Measurements from ENCODE around the gene PDLIM7.

The PDLIM7 gene

DNA sequence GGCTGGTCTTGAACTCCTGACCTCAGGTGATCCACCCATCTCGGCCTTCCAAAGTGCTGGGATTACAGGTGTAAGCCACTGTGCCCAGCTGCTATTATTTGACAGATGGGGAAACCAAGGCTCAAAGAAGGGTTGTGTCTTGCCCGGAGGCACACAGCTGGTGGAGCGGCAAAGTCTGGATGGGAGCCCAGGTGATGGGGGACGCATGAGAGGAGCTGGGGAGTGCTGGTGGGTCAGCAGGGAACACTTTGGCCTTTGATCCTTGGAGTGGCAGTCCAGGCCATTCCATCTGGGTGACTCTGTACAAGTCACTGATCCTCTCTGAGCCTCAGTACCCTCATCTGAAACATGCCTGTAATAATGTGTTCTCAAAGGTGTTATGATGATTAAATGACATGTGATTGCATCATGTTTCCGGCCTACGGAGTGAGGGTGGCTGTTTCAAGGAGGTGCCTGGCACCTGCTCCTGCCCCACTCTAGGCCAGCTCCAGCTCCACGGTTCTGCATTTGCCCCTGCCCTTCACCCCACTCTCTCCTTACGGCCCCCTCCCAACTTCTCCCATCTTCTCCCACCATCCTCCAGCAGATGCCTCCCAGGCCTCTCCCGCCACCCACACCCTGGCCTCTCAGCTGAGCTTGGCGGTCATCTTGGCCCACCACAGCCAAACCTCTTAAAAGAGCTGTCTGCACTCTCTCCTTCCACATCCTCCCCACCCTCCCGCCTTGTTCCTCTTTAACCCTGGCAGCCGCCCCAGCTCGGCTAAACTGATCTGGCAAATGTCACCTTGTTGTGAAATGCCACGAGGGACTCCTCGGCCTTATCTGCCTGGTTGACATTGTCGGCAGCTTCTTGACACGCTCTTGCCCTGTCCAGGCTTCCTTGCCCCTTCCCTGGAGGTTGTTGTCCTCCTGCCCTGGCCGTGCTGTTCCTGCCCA is 18.4 kb downstream of the PDLIM7 start:
- Histone ChIP-seq H3K4me1 (ENCODE audit: low read depth, poor library complexity, severe bottlenecking) (no peaks in the 10 kb centered on the region), H3K79me2 (ENCODE audit: insufficient read depth, low read depth) (no peaks in the 10 kb centered on the region), H3K27me3 (ENCODE audit: insufficient read depth, low read depth) (no peaks in the 10 kb centered on the region), H3K36me3 (ENCODE audit: insufficient read depth) (no peaks in the 10 kb centered on the region), H3K9ac (no peak overlapping the region), H3K27ac (no peak overlapping the region), H3K4me3 (IDR thresholded peaks at IDR 0.05; ENCODE audit: insufficient read depth, low read depth, low read length) (no peak overlapping the region), H2AFZ (ENCODE audit: low read depth) (no peak overlapping the region), H3K4me2 (no peak overlapping the region), H4K20me1 (ENCODE audit: insufficient read depth) (no peaks in the 10 kb centered on the region)
- TF ChIP-seq, protein P1, sequence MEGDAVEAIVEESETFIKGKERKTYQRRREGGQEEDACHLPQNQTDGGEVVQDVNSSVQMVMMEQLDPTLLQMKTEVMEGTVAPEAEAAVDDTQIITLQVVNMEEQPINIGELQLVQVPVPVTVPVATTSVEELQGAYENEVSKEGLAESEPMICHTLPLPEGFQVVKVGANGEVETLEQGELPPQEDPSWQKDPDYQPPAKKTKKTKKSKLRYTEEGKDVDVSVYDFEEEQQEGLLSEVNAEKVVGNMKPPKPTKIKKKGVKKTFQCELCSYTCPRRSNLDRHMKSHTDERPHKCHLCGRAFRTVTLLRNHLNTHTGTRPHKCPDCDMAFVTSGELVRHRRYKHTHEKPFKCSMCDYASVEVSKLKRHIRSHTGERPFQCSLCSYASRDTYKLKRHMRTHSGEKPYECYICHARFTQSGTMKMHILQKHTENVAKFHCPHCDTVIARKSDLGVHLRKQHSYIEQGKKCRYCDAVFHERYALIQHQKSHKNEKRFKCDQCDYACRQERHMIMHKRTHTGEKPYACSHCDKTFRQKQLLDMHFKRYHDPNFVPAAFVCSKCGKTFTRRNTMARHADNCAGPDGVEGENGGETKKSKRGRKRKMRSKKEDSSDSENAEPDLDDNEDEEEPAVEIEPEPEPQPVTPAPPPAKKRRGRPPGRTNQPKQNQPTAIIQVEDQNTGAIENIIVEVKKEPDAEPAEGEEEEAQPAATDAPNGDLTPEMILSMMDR (conservative IDR thresholded peaks at IDR 0.05; ENCODE audit: low read depth, low read length), result no peak

DNA sequence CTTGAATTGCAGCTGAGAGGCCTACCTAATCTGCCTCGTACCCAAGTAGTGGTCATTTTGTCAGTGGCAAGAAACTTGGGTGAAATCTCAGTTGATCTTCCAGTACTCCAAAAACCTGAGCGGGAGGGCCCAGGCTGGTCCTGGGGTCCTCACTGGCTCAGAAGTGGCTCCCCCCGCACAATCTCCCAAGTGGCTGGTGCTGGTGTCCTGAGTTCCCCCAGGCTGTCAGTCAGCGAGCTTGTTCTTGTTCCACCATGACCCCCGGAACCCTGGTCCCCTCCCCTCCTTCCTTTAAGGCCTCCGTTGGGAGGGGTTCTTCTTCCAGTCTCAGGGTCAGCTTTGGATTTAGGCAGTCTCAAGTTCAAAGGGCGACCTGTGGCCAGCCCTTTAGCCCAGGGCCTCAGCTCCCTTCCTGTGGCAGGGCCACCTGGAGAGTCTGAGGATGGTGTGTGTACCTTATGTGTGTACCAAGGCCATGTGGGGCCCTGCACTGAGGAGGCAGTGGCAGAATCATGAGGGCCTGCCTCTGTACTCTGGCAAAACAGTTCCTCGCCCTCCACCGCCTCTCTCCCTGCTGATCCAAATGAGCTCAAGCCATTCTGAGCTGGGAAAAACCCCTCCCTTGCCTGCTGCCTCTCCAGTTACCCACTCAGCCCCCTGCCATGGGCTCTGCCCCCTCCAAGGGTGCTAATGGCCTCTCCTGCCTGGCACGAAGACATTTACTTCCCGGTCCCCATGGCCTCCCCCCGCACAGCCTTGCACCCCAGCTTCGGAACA is 19.5 kb downstream of the PDLIM7 start:
- TF ChIP-seq, protein P1 (conservative IDR thresholded peaks at IDR 0.05; ENCODE audit: low read depth, low read length), result no peak
- no peak overlapping the region for H3K9ac ChIP-seq
- no peaks in the 10 kb centered on the region for H3K4me1 ChIP-seq (ENCODE audit: low read depth, poor library complexity, severe bottlenecking)
- no peaks in the 10 kb centered on the region for H3K27me3 ChIP-seq (ENCODE audit: insufficient read depth, low read depth)
- H4K20me1 ChIP-seq (ENCODE audit: insufficient read depth), result no peaks in the 10 kb centered on the region
- no peak overlapping the region for H3K4me3 ChIP-seq (IDR thresholded peaks at IDR 0.05; ENCODE audit: insufficient read depth, low read depth, low read length)
- no peaks in the 10 kb centered on the region for H3K79me2 ChIP-seq (ENCODE audit: insufficient read depth, low read depth)
- no peak overlapping the region for H3K27ac ChIP-seq
- no peaks in the 10 kb centered on the region for H3K36me3 ChIP-seq (ENCODE audit: insufficient read depth)
- H3K4me2 ChIP-seq, result no peak overlapping the region
- no peak overlapping the region for H2AFZ ChIP-seq (ENCODE audit: low read depth)

DNA sequence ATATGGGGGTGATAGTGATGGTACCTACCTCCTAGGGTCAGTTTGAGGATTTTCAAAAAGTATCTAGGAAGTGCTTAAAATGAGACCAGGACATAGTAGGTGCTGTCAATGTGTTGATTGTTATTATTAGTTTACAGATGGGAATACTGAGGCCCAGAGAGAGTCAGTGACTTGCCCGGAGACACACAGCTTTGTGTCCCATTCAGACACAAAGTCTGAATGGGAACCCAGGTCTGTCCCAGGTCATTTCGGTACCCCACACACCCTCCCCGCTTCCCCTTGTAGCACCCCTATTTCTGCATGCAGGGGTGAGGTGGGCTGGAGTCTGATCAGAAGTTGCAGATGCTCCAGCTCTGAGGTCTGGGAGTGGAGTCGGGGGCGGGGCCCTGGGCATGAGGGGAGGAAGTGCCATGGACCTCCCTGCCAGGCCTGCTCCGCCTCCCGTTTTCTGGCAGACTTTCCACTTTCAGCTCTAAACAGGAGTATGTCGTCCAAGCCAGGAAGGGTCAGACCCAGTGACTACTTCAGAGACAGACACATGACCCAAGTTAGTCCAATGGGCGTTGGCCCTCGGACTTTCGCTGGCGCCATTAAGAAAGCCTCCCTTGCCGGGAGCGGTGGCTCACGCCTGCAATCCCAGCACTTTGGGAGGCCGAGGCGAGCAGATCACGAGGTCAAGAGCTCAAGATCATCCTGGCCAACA is 20.7 kb downstream of the PDLIM7 start:
- H3K36me3 ChIP-seq (ENCODE audit: insufficient read depth), result no peaks in the 10 kb centered on the region
- no peak overlapping the region for H3K9ac ChIP-seq
- H3K79me2 ChIP-seq (ENCODE audit: insufficient read depth, low read depth), result no peaks in the 10 kb centered on the region
- no peak overlapping the region for H3K4me3 ChIP-seq (IDR thresholded peaks at IDR 0.05; ENCODE audit: insufficient read depth, low read depth, low read length)
- no peak overlapping the region for H3K27ac ChIP-seq
- no peak overlapping the region for H2AFZ ChIP-seq (ENCODE audit: low read depth)
- H4K20me1 ChIP-seq (ENCODE audit: insufficient read depth), result no peaks in the 10 kb centered on the region
- H3K4me1 ChIP-seq (ENCODE audit: low read depth, poor library complexity, severe bottlenecking), result no peaks in the 10 kb centered on the region
- no peak overlapping the region for H3K4me2 ChIP-seq
- no peaks in the 10 kb centered on the region for H3K27me3 ChIP-seq (ENCODE audit: insufficient read depth, low read depth)
- TF ChIP-seq, protein P1 (conservative IDR thresholded peaks at IDR 0.05; ENCODE audit: low read depth, low read length), result no peak

DNA sequence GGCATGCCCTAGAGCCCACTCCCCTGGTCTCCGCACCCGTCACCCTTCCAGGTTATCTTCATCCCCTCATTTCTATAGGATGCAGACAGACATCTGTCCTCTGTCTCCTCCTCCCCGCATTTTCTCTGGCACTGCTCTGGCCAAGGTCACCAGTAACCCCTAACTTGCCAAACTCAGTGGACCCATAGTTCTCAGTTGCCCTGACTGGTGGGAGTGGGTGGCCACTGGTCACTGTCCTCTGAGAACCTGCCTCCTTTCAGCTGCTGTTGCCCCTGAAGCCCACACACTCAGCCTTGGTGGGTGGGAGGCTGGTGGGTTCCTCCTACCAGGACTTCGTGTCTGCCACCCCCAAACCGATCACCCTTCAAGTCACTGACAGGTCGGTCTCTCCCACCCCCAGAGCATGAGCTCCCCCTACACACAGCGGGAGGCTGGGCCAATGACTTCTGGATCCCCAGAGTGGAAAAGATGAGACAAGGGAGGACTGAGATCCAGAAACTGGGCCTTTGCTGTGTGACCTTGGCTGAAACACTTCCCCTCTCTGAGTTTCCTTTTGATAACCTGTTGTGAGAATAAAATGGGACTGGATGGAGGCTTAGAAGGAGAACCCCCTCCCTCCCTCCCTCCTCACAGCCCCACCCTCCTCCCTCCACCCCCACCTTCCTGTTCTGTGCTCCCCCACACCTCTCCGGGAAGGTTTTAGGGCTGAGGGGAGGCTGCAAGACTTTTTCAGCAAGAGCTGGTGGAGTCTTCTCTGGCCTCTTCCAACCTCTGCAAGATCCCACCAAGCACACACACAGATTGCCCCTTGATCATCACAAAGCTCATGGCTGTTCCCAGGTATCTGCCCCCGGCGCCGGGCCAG is 21.6 kb downstream of the PDLIM7 start:
- no peaks in the 10 kb centered on the region for H3K36me3 ChIP-seq (ENCODE audit: insufficient read depth)
- H2AFZ ChIP-seq (ENCODE audit: low read depth), result no peak overlapping the region

More for the DNA sequence above, 21.6 kb downstream of the PDLIM7 start:
- Histone ChIP-seq H3K79me2 (ENCODE audit: insufficient read depth, low read depth) (no peaks in the 10 kb centered on the region), H3K4me2 (no peak overlapping the region), H3K27me3 (ENCODE audit: insufficient read depth, low read depth) (no peaks in the 10 kb centered on the region), H3K27ac (no peak overlapping the region), H3K4me1 (ENCODE audit: low read depth, poor library complexity, severe bottlenecking) (peaks cover 5% of the 10 kb centered on the region), H3K4me3 (IDR thresholded peaks at IDR 0.05; ENCODE audit: insufficient read depth, low read depth, low read length) (no peak overlapping the region), H3K9ac (no peak overlapping the region), H4K20me1 (ENCODE audit: insufficient read depth) (no peaks in the 10 kb centered on the region)
- TF ChIP-seq, protein P1 (conservative IDR thresholded peaks at IDR 0.05; ENCODE audit: low read depth, low read length), result no peak
